WTC11 (cell line): Measurements from ENCODE around the gene DOCK1. TPM values are rescaled to one million over a fixed set of nuclear protein-coding genes. Genes with fewer than 3 reads are reported as not detected.
A peak's percentile ranks its signal among the peaks of the same experiment; 100 is the strongest.

Experiments
- ATAC-seq: fragments of 200-7000 bp; cut with Tn5 transposase; 2 replicates; pipeline ENCODE4 v1.10.0; 2021; ENCODE audit warnings: mild to moderate bottlenecking, moderate library complexity
- CTCF ChIA-PET: fragments of 300-600 bp; sonication (Branson Sonifier 250); formaldehyde crosslinking; loops from one replicate; lab custom pipeline; 2021; ENCODE audit warnings: antibody characterized with exemption; lab: Charles Lee
- POLR2A ChIA-PET: fragments of 350-600 bp; sonication (Branson Sonifier 250); formaldehyde crosslinking; loops from one replicate; lab custom pipeline; 2021; ENCODE audit warnings: antibody characterized with exemption; lab: Charles Lee
- DNase-seq: peaks from one replicate; pipeline ENCODE4 v3.0.0; 2021; ENCODE audit warnings: low spot score
- H3K27ac Mint-ChIP-seq: 2 replicates; pipeline ENCODE4 v1.8.0; 2021; ENCODE audit warnings: mixed read lengths
- H3K27me3 Mint-ChIP-seq: 2 replicates; pipeline ENCODE4 v1.8.0; 2021; ENCODE audit warnings: low read depth, mild to moderate bottlenecking, moderate library complexity, mixed read lengths
- H3K36me3 Mint-ChIP-seq: 2 replicates; pipeline ENCODE4 v1.8.0; 2021; ENCODE audit warnings: mixed read lengths
- H3K4me1 Mint-ChIP-seq: 2 replicates; pipeline ENCODE4 v1.8.0; 2022; ENCODE audit warnings: mixed read lengths
- H3K4me3 Mint-ChIP-seq: 2 replicates; pipeline ENCODE4 v1.8.0; 2021; ENCODE audit warnings: mild to moderate bottlenecking, moderate library complexity, mixed read lengths
- H3K9me3 Mint-ChIP-seq: 2 replicates; pipeline ENCODE4 v1.8.0; 2021; ENCODE audit warnings: mixed read lengths
- EMX1 ChIP-seq: fragments of 250-450 bp; sonication (Bioruptor Pico); IDR thresholded peaks from 2 replicates; pipeline ENCODE4 v1.8.0; 2021; ENCODE audit warnings: mild to moderate bottlenecking
- FOXJ3 ChIP-seq: sonication (generic); formaldehyde crosslinking; IDR thresholded peaks from 2 replicates; pipeline ENCODE4 v1.9.0; 2021; ENCODE audit warnings: missing genetic modification reagents, mild to moderate bottlenecking, borderline replicate concordance
- GABPB1 ChIP-seq: sonication (generic); formaldehyde crosslinking; IDR thresholded peaks from 2 replicates; pipeline ENCODE4 v1.8.1; 2023; ENCODE audit warnings: mild to moderate bottlenecking, missing genetic modification reagents
- JAZF1 ChIP-seq: fragments of 250-450 bp; sonication (Bioruptor Pico); IDR thresholded peaks from 2 replicates; pipeline ENCODE4 v1.9.0; 2021; ENCODE audit warnings: moderate library complexity, mild to moderate bottlenecking, inconsistent platforms
- MYBL2 ChIP-seq: sonication (generic); formaldehyde crosslinking; IDR thresholded peaks from 2 replicates; pipeline ENCODE4 v1.8.1; 2023; ENCODE audit warnings: mild to moderate bottlenecking, moderate library complexity, missing genetic modification reagents
- NFATC4 ChIP-seq: fragments of 250-450 bp; sonication (Bioruptor Pico); IDR thresholded peaks from 2 replicates; pipeline ENCODE4 v1.9.0; 2021; ENCODE audit warnings: mild to moderate bottlenecking
- NR2C2 ChIP-seq: sonication (generic); formaldehyde crosslinking; IDR thresholded peaks from 2 replicates; pipeline ENCODE4 v1.8.0; 2022; ENCODE audit warnings: mild to moderate bottlenecking, missing genetic modification reagents
- PRRX2 ChIP-seq: fragments of 250-450 bp; sonication (Bioruptor Pico); IDR thresholded peaks from 2 replicates; pipeline ENCODE4 v1.8.0; 2021; ENCODE audit warnings: mild to moderate bottlenecking
- ZBTB21 ChIP-seq: sonication (generic); formaldehyde crosslinking; IDR thresholded peaks from 2 replicates; pipeline ENCODE4 v1.8.1; 2023; ENCODE audit warnings: mild to moderate bottlenecking, missing genetic modification reagents, borderline replicate concordance
- ZNF121 ChIP-seq: sonication (generic); formaldehyde crosslinking; IDR thresholded peaks from 2 replicates; pipeline ENCODE4 v1.8.0; 2023; ENCODE audit warnings: missing genetic modification reagents
- ZNF396 ChIP-seq: fragments of 250-450 bp; sonication (Bioruptor Pico); IDR thresholded peaks from 2 replicates; pipeline ENCODE4 v1.8.0; 2021; ENCODE audit warnings: mild to moderate bottlenecking, moderate library complexity, borderline replicate concordance
- ZNF416 ChIP-seq: fragments of 250-450 bp; sonication (Bioruptor Pico); IDR thresholded peaks from 2 replicates; pipeline ENCODE4 v1.9.0; 2021; ENCODE audit warnings: mild to moderate bottlenecking, inconsistent platforms
- total RNA-seq: library from RNA; stranded (reverse); gene quantifications from 3 replicates; pipeline ENCODE4 v1.2.3, GENCODE V29; 2021
- TF ChIP-seq, protein P1 (sequence below): sonication (generic); formaldehyde crosslinking; IDR thresholded peaks from 2 replicates; pipeline ENCODE4 v1.8.0; 2022; ENCODE audit warnings: mild to moderate bottlenecking, missing genetic modification reagents
- TF ChIP-seq, protein P2 (sequence below): sonication (generic); formaldehyde crosslinking; IDR thresholded peaks from 2 replicates; pipeline ENCODE4 v1.8.1; 2023; ENCODE audit warnings: mild to moderate bottlenecking, missing genetic modification reagents
- TF ChIP-seq, protein P3 (sequence below): sonication (generic); formaldehyde crosslinking; IDR thresholded peaks from 2 replicates; pipeline ENCODE4 v1.8.1; 2023; ENCODE audit warnings: mild to moderate bottlenecking, missing genetic modification reagents, borderline replicate concordance
- TF ChIP-seq, protein P4 (sequence below): sonication (generic); formaldehyde crosslinking; IDR thresholded peaks from 2 replicates; pipeline ENCODE4 v1.8.0; 2022; ENCODE audit warnings: missing genetic modification reagents
- TF ChIP-seq, protein P5 (sequence below): sonication (generic); formaldehyde crosslinking; IDR thresholded peaks from 2 replicates; pipeline ENCODE4 v1.8.0; 2022; ENCODE audit warnings: mild to moderate bottlenecking, missing genetic modification reagents

Gene DOCK1
- total RNA-seq, 1 experiment from 2014 or later = 52.1 TPM

DNA sequence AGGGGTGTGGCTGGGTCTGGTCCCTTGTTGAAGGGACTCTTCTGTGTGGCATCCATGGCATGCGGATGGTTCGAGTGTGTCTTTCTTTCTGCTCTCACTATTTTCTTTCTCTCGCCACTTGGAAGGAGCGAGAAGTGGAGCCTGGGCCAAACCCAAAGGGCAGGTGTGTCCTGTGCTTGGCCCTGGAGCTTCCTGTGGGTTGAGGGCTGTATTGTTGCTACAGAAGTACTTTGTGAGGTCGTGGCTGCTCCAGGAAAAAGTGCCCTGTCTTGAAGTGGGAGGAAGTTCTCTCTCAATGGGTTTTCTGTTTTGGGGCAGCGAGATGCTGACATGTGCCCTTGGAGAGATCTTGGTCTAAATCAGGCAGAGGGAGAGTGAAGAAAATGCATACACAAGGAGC lies 72.0 kb downstream of the DOCK1 start:
- Mint-ChIP-seq H3K4me3 (no peak overlapping the region), H3K4me1 (peaks cover 36% of the 10 kb centered on the region), H3K27ac (peak overlapping the region; percentile 46; the same call in 1 of the 2 replicates), H3K27me3 (no peaks in the 10 kb centered on the region), H3K36me3 (peaks cover 46% of the 10 kb centered on the region), H3K9me3 (no peaks in the 10 kb centered on the region)
- ATAC-seq (no peak), DNase-seq (no peak)
- POLR2A ChIA-PET = no interaction called here
- no peak for TF ChIP-seq PRRX2 (CRISPR knock-in tag)
- TF ChIP-seq NR2C2 (CRISPR knock-in tag) = no peak
- TF ChIP-seq ZNF121 = no peak
- TF ChIP-seq GABPB1 (CRISPR knock-in tag) = no peak
- TF ChIP-seq ZNF416 (CRISPR knock-in tag) = no peak
- TF ChIP-seq NFATC4 = no peak
- TF ChIP-seq ZNF396 (CRISPR knock-in tag) = no peak
- TF ChIP-seq FOXJ3 (CRISPR knock-in tag) = no peak
- TF ChIP-seq, protein P1, sequence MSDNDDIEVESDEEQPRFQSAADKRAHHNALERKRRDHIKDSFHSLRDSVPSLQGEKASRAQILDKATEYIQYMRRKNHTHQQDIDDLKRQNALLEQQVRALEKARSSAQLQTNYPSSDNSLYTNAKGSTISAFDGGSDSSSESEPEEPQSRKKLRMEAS (CRISPR knock-in tag) = no peak
- TF ChIP-seq MYBL2 = no peak
- TF ChIP-seq, protein P2, sequence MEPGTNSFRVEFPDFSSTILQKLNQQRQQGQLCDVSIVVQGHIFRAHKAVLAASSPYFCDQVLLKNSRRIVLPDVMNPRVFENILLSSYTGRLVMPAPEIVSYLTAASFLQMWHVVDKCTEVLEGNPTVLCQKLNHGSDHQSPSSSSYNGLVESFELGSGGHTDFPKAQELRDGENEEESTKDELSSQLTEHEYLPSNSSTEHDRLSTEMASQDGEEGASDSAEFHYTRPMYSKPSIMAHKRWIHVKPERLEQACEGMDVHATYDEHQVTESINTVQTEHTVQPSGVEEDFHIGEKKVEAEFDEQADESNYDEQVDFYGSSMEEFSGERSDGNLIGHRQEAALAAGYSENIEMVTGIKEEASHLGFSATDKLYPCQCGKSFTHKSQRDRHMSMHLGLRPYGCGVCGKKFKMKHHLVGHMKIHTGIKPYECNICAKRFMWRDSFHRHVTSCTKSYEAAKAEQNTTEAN = no peak
- TF ChIP-seq ZBTB21 (CRISPR knock-in tag) = no peak
- TF ChIP-seq, protein P3, sequence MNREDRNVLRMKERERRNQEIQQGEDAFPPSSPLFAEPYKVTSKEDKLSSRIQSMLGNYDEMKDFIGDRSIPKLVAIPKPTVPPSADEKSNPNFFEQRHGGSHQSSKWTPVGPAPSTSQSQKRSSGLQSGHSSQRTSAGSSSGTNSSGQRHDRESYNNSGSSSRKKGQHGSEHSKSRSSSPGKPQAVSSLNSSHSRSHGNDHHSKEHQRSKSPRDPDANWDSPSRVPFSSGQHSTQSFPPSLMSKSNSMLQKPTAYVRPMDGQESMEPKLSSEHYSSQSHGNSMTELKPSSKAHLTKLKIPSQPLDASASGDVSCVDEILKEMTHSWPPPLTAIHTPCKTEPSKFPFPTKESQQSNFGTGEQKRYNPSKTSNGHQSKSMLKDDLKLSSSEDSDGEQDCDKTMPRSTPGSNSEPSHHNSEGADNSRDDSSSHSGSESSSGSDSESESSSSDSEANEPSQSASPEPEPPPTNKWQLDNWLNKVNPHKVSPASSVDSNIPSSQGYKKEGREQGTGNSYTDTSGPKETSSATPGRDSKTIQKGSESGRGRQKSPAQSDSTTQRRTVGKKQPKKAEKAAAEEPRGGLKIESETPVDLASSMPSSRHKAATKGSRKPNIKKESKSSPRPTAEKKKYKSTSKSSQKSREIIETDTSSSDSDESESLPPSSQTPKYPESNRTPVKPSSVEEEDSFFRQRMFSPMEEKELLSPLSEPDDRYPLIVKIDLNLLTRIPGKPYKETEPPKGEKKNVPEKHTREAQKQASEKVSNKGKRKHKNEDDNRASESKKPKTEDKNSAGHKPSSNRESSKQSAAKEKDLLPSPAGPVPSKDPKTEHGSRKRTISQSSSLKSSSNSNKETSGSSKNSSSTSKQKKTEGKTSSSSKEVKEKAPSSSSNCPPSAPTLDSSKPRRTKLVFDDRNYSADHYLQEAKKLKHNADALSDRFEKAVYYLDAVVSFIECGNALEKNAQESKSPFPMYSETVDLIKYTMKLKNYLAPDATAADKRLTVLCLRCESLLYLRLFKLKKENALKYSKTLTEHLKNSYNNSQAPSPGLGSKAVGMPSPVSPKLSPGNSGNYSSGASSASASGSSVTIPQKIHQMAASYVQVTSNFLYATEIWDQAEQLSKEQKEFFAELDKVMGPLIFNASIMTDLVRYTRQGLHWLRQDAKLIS (CRISPR knock-in tag) = no peak
- TF ChIP-seq, protein P4, sequence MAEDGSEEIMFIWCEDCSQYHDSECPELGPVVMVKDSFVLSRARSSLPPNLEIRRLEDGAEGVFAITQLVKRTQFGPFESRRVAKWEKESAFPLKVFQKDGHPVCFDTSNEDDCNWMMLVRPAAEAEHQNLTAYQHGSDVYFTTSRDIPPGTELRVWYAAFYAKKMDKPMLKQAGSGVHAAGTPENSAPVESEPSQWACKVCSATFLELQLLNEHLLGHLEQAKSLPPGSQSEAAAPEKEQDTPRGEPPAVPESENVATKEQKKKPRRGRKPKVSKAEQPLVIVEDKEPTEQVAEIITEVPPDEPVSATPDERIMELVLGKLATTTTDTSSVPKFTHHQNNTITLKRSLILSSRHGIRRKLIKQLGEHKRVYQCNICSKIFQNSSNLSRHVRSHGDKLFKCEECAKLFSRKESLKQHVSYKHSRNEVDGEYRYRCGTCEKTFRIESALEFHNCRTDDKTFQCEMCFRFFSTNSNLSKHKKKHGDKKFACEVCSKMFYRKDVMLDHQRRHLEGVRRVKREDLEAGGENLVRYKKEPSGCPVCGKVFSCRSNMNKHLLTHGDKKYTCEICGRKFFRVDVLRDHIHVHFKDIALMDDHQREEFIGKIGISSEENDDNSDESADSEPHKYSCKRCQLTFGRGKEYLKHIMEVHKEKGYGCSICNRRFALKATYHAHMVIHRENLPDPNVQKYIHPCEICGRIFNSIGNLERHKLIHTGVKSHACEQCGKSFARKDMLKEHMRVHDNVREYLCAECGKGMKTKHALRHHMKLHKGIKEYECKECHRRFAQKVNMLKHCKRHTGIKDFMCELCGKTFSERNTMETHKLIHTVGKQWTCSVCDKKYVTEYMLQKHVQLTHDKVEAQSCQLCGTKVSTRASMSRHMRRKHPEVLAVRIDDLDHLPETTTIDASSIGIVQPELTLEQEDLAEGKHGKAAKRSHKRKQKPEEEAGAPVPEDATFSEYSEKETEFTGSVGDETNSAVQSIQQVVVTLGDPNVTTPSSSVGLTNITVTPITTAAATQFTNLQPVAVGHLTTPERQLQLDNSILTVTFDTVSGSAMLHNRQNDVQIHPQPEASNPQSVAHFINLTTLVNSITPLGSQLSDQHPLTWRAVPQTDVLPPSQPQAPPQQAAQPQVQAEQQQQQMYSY (CRISPR knock-in tag) = no peak
- TF ChIP-seq, protein P5, sequence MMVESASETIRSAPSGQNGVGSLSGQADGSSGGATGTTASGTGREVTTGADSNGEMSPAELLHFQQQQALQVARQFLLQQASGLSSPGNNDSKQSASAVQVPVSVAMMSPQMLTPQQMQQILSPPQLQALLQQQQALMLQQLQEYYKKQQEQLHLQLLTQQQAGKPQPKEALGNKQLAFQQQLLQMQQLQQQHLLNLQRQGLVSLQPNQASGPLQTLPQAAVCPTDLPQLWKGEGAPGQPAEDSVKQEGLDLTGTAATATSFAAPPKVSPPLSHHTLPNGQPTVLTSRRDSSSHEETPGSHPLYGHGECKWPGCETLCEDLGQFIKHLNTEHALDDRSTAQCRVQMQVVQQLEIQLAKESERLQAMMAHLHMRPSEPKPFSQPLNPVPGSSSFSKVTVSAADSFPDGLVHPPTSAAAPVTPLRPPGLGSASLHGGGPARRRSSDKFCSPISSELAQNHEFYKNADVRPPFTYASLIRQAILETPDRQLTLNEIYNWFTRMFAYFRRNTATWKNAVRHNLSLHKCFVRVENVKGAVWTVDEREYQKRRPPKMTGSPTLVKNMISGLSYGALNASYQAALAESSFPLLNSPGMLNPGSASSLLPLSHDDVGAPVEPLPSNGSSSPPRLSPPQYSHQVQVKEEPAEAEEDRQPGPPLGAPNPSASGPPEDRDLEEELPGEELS (CRISPR knock-in tag) = no peak
- TF ChIP-seq JAZF1 (CRISPR knock-in tag) = no peak
- TF ChIP-seq EMX1 (CRISPR knock-in tag) = no peak
- CTCF ChIA-PET = no interaction called here
